GM18520 (cell line): ENCODE results near the gene CLIP1.
"Not testable (repeated sequence)": the region's sequence is repeated elsewhere in the genome, so short reads cannot be mapped to it uniquely, and the experiment has no call there.

Experiments used
- ATAC-seq: cut with Tn5 transposase; IDR thresholded peaks from one replicate; pipeline ENCODE4 v1.9.1; 2021; ENCODE audit not compliant: unreplicated experiment

CLIP1 gene

GRCh38 chr12:122362755-122363154 is 59.7 kb downstream of the CLIP1 start:
- no peak for ATAC-seq

- ATAC-seq: not testable (repeated sequence)
Observed at GRCh38 chr12:122358403-122358802, 64.1 kb downstream of the CLIP1 start.

- not testable (repeated sequence) for ATAC-seq
Observed at GRCh38 chr12:122357536-122357935, 64.9 kb downstream of the CLIP1 start.

- ATAC-seq: not testable (repeated sequence)
Observed at GRCh38 chr12:122356991-122357390, 65.5 kb downstream of the CLIP1 start.

- ATAC-seq: no peak
Observed at GRCh38 chr12:122356192-122356635, 66.3 kb downstream of the CLIP1 start.

GRCh38 chr12:122355706-122356105 is 66.8 kb downstream of the CLIP1 start:
- ATAC-seq: no peak

- ATAC-seq: no peak
Observed at GRCh38 chr12:122354958-122355641, 67.4 kb downstream of the CLIP1 start.

GRCh38 chr12:122352394-122352793 is 70.1 kb downstream of the CLIP1 start:
- ATAC-seq: no peak

- no peak for ATAC-seq
Observed at GRCh38 chr12:122350141-122350848, 72.2 kb downstream of the CLIP1 start.

- ATAC-seq: no peak
Observed at GRCh38 chr12:122349078-122349477, 73.4 kb downstream of the CLIP1 start.

- ATAC-seq: no peak
Observed at GRCh38 chr12:122348505-122348904, 74.0 kb downstream of the CLIP1 start.

GRCh38 chr12:122346054-122346453 is 76.4 kb downstream of the CLIP1 start:
- ATAC-seq: no peak

- no peak for ATAC-seq
Observed at GRCh38 chr12:122345042-122345441, 77.4 kb downstream of the CLIP1 start.

GRCh38 chr12:122336015-122336946 is 86.2 kb downstream of the CLIP1 start:
- ATAC-seq: no peak

- ATAC-seq: no peak
Observed at GRCh38 chr12:122333142-122334087, 89.1 kb downstream of the CLIP1 start.

GRCh38 chr12:122327494-122328385 is 94.7 kb downstream of the CLIP1 start:
- no peak for ATAC-seq

GRCh38 chr12:122327014-122327413 is 95.5 kb downstream of the CLIP1 start:
- ATAC-seq: no peak

- ATAC-seq: no peak
Observed at GRCh38 chr12:122326586-122326985, 95.9 kb downstream of the CLIP1 start.

GRCh38 chr12:122323311-122324019 is 99.0 kb downstream of the CLIP1 start:
- ATAC-seq: no peak
